Ishikawa (cell line): ENCODE measurements around the gene TET1.

Source experiments
- CEBPB ChIP-seq: IDR thresholded peaks from 2 replicates; pipeline ENCODE4 v1.6.1; 2012
- CREB1 ChIP-seq: IDR thresholded peaks from 2 replicates; pipeline ENCODE4 v1.6.1; 2012; ENCODE audit warnings: low read depth
- EGR1 ChIP-seq: IDR thresholded peaks from 2 replicates; pipeline ENCODE4 v1.6.1; 2012
- EP300 ChIP-seq: IDR thresholded peaks from 2 replicates; pipeline ENCODE4 v1.6.1; 2012; ENCODE audit warnings: borderline replicate concordance
- FOXM1 ChIP-seq: IDR thresholded peaks from 2 replicates; pipeline ENCODE4 v1.6.1; 2012; ENCODE audit warnings: low read depth, borderline replicate concordance
- NFIC ChIP-seq: IDR thresholded peaks from 2 replicates; pipeline ENCODE4 v1.6.1; 2012
- RAD21 ChIP-seq: IDR thresholded peaks from 2 replicates; pipeline ENCODE4 v1.6.1; 2012; ENCODE audit warnings: low read depth
- REST ChIP-seq: IDR thresholded peaks from 2 replicates; pipeline ENCODE4 v1.6.1; 2012; ENCODE audit warnings: low read depth, mild to moderate bottlenecking
- TAF1 ChIP-seq: IDR thresholded peaks from 2 replicates; pipeline ENCODE4 v1.6.1; 2012; ENCODE audit warnings: low read depth, mild to moderate bottlenecking
- TCF12 ChIP-seq: IDR thresholded peaks from 2 replicates; pipeline ENCODE4 v1.6.1; 2012; ENCODE audit warnings: low read depth
- TEAD4 ChIP-seq: IDR thresholded peaks from 2 replicates; pipeline ENCODE4 v1.6.1; 2012
- USF1 ChIP-seq: IDR thresholded peaks from 2 replicates; pipeline ENCODE4 v1.6.1; 2012
- YY1 ChIP-seq: IDR thresholded peaks from 2 replicates; pipeline ENCODE4 v1.6.1; 2012; ENCODE audit warnings: low read depth
- ZBTB7A ChIP-seq: IDR thresholded peaks from 2 replicates; pipeline ENCODE4 v1.6.1; 2012; ENCODE audit warnings: low read depth
- TF ChIP-seq, protein P1 (sequence below): IDR thresholded peaks from 2 replicates; pipeline ENCODE4 v1.6.1; 2012

Gene TET1

GRCh38 chr10:68684413-68684812 is 124.3 kb downstream of the TET1 start:
- TF ChIP-seq TEAD4 (no peak), USF1 (no peak), RAD21 (no peak), ZBTB7A (no peak), TAF1 (no peak), CEBPB (no peak), EP300 (no peak), YY1 (no peak), EGR1 (no peak), CREB1 (no peak)

GRCh38 chr10:68696018-68696417 is 135.9 kb downstream of the TET1 start:
- no peak for TF ChIP-seq REST
- TF ChIP-seq NFIC: no peak
- TF ChIP-seq CREB1: no peak

DNA sequence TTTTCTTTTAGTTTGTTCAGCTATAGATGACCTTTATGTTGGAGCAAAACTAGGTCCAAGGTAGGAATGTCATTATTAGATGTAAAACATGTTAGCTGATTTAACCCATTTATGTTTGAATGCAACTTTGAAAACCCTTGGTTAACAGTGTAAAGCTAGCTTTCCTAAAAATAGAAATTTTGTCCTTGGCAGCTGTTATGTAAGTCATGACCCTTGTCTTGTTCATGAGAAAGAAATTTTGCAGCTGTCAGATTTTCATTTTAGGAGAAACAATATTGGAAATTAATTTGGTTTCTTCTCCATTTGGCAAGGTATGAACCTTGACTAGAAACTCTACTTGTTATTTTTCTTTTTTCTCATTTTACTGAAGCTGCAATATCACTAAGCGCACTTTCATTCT is 137.0 kb downstream of the TET1 start:
- TF ChIP-seq REST (no peak), ZBTB7A (no peak), NFIC (no peak), EGR1 (no peak), YY1 (no peak), EP300 (no peak), TCF12 (no peak), CEBPB (no peak), TEAD4 (no peak)
- TF ChIP-seq, protein P1, sequence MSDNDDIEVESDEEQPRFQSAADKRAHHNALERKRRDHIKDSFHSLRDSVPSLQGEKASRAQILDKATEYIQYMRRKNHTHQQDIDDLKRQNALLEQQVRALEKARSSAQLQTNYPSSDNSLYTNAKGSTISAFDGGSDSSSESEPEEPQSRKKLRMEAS: no peak

DNA sequence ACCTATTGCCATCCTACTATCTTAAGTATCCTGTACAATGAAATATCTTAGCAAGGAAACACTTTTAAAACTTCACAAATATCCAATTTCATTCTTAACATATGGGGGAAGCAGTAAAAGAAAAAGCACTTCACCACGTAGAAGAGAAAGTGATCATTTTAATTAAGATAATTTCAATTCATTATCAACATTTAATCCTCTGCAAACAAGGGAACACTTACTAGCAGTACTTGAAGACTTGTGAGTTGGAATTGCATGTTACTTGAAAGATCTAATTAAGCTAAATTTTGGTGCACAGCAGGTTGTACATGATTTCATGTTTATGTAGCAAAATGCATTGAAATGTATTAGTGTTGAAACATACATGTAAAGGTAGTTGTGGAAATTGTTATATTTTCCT is 140.1 kb downstream of the TET1 start:
- TF ChIP-seq, protein P1: no peak
- no peak for TF ChIP-seq TEAD4
- TF ChIP-seq EP300: no peak
- TF ChIP-seq NFIC: no peak
- no peak for TF ChIP-seq EGR1
- no peak for TF ChIP-seq ZBTB7A
- no peak for TF ChIP-seq USF1
- TF ChIP-seq TCF12: no peak
- no peak for TF ChIP-seq CREB1
- no peak for TF ChIP-seq REST
- TF ChIP-seq CEBPB: no peak
- TF ChIP-seq TAF1: no peak
- TF ChIP-seq YY1: no peak
- no peak for TF ChIP-seq RAD21
- TF ChIP-seq FOXM1: no peak

DNA sequence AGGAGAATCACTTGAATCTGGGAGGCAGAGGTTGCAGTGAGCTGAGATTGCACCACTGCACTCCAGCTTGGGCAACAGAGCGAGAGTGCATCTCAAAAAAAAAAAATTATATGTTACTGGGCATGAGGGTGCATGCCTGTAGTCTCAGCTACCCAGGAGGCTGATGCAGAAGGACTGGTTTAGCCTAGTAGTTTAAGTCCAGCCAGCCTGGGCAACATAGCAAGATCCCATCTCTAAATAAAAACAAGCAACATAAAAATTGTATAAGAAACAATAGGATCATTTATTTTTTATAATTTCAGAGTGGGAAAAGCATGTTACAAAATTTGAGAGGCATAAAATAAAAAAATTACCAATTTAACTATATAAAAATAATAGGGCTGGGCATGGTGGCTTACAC is 145.4 kb downstream of the TET1 start:
- TF ChIP-seq CEBPB (no peak), ZBTB7A (no peak), USF1 (no peak), EGR1 (no peak), TAF1 (no peak), YY1 (no peak)
- TF ChIP-seq, protein P1: no peak
